ENCODE measurements around the gene FNDC10.
"Not testable (repeated sequence)": the region's sequence is repeated elsewhere in the genome, so short reads cannot be mapped to it uniquely, and the experiment has no call there.

Gene FNDC10

DNA sequence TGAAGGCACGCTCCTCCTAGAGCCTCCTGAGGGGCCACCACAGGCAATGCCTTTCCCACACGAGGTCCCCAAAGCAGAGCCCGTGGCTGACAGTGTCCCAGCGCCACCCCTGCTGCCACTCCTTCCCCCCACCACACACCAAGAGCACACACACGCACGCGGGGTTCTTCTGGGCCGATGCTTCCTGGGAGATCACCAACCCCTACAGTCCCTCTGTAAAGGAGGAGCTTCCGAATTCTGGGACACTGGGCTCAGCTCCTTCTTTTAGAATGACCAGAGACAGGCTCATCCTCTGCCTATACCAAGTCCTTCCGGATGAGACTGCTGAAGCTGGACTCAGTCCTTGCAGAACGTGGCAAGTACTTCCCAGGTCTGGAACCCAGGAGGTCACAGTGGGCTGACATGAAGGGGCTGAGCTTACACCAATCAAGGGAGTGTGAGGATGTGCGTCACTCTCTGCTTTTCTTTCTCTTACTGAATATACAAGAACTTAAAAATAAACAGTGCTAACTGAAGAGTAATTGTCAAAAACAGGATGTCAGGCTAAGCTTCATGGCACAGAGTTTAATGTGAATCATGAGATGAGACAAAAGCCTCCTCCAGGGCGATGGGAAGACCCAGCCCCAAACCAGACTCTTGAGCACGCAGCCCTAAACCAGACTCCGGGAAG is 38.0 kb downstream of the FNDC10 start:
- TF ChIP-seq, protein P1, sequence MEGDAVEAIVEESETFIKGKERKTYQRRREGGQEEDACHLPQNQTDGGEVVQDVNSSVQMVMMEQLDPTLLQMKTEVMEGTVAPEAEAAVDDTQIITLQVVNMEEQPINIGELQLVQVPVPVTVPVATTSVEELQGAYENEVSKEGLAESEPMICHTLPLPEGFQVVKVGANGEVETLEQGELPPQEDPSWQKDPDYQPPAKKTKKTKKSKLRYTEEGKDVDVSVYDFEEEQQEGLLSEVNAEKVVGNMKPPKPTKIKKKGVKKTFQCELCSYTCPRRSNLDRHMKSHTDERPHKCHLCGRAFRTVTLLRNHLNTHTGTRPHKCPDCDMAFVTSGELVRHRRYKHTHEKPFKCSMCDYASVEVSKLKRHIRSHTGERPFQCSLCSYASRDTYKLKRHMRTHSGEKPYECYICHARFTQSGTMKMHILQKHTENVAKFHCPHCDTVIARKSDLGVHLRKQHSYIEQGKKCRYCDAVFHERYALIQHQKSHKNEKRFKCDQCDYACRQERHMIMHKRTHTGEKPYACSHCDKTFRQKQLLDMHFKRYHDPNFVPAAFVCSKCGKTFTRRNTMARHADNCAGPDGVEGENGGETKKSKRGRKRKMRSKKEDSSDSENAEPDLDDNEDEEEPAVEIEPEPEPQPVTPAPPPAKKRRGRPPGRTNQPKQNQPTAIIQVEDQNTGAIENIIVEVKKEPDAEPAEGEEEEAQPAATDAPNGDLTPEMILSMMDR (IDR thresholded peaks at IDR 0.05; ENCODE audit: low read depth, low read length), result no peak
- H3K36me3 ChIP-seq, result peaks cover 65% of the 10 kb centered on the region

DNA sequence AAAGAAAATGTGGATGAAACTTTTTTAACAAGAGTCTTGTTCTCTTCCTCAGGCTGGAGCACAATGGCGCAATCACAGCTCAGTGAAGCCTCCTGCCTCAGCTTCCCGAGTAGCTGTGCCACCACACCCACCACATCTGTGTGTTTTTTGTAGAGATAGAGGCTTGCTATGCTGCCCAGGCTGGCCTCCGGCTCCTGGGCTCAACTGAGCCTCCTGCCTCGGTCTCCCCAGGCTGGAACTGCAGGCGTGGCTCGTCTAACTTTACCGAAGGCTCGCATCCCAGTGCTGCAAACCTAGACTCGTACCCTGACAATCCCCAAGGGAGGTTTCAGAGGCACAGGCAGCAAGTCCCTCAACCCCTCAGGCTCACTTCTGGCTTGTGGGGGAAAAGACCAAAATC is 39.8 kb downstream of the FNDC10 start:
- Histone ChIP-seq H3K27me3 (ENCODE audit: insufficient read depth, low read depth, severe bottlenecking) (no peaks in the 10 kb centered on the region), H3K9me3 (ENCODE audit: severe bottlenecking) (no peaks in the 10 kb centered on the region), H3K4me3 (ENCODE audit: low read depth, low read length) (no peak overlapping the region), H3K27ac (no peak overlapping the region), H3K36me3 (peaks cover 62% of the 10 kb centered on the region)
- TF ChIP-seq, protein P1 (IDR thresholded peaks at IDR 0.05; ENCODE audit: low read depth, low read length), result no peak
- no peak for DNase-seq

More for the DNA sequence above, 38.0 kb downstream of the FNDC10 start:
- Histone ChIP-seq H3K27ac (no peak overlapping the region), H3K27me3 (ENCODE audit: insufficient read depth, low read depth, severe bottlenecking) (no peaks in the 10 kb centered on the region), H3K9me3 (ENCODE audit: severe bottlenecking) (no peaks in the 10 kb centered on the region), H3K4me3 (ENCODE audit: low read depth, low read length) (no peak overlapping the region)
- no peak for DNase-seq

DNA sequence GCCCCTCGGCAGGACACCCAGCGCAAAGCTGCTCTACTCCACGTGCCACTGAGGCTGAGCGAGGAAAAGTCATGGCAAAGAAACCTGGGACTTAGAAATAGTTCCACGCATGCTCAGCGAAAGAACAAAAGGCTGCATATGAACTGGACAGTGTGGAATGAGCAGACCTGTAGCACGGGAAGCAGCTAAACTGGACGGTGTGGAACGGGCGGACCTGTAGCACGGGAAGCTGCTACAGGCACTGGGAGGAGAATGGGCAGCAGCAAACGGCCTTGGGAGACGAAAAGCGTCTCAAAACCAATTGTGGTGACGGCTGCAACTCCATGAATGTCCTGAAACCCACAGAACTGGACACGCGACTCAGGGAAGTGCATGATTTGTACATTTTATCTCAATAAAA is 40.9 kb downstream of the FNDC10 start:
- Histone ChIP-seq H3K4me3 (ENCODE audit: low read depth, low read length) (no peak overlapping the region), H3K36me3 (peaks cover 52% of the 10 kb centered on the region), H3K27ac (no peak overlapping the region), H3K27me3 (ENCODE audit: insufficient read depth, low read depth, severe bottlenecking) (no peaks in the 10 kb centered on the region), H3K9me3 (ENCODE audit: severe bottlenecking) (no peaks in the 10 kb centered on the region)
- DNase-seq, result no peak
- TF ChIP-seq, protein P1 (IDR thresholded peaks at IDR 0.05; ENCODE audit: low read depth, low read length), result no peak

DNA sequence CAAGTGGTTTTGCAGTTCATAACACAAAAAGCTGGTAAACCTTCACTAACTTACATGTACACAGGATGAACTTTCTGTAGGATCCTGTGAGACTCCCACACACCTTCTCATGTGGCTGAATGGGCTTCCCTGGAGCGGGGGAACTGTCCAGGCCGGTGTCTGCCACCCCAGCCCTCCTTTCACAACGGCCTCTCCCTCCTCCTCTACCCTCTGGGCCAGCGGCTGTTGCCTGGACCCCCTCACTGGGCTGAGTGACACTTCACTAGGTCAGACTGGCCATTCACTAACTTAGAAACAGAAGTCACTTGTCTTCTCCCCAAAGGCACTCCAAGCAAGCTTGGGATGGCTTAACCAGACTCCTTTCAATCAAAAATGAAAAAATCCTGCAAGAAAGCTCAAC is 41.3 kb downstream of the FNDC10 start:
- H3K4me3 ChIP-seq (ENCODE audit: low read depth, low read length), result no peak overlapping the region
- H3K36me3 ChIP-seq, result peaks cover 47% of the 10 kb centered on the region
- TF ChIP-seq, protein P1 (IDR thresholded peaks at IDR 0.05; ENCODE audit: low read depth, low read length), result no peak
- H3K9me3 ChIP-seq (ENCODE audit: severe bottlenecking), result no peaks in the 10 kb centered on the region
- no peak overlapping the region for H3K27ac ChIP-seq
- no peak for DNase-seq
- H3K27me3 ChIP-seq (ENCODE audit: insufficient read depth, low read depth, severe bottlenecking), result no peaks in the 10 kb centered on the region

GRCh38 chr1:1557688-1558087 is 42.2 kb downstream of the FNDC10 start:
- H3K27me3 ChIP-seq (ENCODE audit: insufficient read depth, low read depth, severe bottlenecking); H3K27ac ChIP-seq; H3K9me3 ChIP-seq (ENCODE audit: severe bottlenecking); H3K4me3 ChIP-seq (ENCODE audit: low read depth, low read length); DNase-seq: not testable (repeated sequence)
- H3K36me3 ChIP-seq, result peaks cover 38% of the 10 kb centered on the region

GRCh38 chr1:1556961-1557360 is 43.0 kb downstream of the FNDC10 start:
- not testable (repeated sequence) for H3K9me3 ChIP-seq (ENCODE audit: severe bottlenecking); H3K4me3 ChIP-seq (ENCODE audit: low read depth, low read length); DNase-seq; H3K27ac ChIP-seq; H3K27me3 ChIP-seq (ENCODE audit: insufficient read depth, low read depth, severe bottlenecking)
- peaks cover 32% of the 10 kb centered on the region for H3K36me3 ChIP-seq

GRCh38 chr1:1556505-1556904 is 43.4 kb downstream of the FNDC10 start:
- peaks cover 27% of the 10 kb centered on the region for H3K36me3 ChIP-seq
- no peak overlapping the region for H3K4me3 ChIP-seq (ENCODE audit: low read depth, low read length)
- H3K9me3 ChIP-seq (ENCODE audit: severe bottlenecking), result no peaks in the 10 kb centered on the region
- DNase-seq, result no peak
- TF ChIP-seq, protein P1 (IDR thresholded peaks at IDR 0.05; ENCODE audit: low read depth, low read length), result no peak
- no peak overlapping the region for H3K27ac ChIP-seq
- H3K27me3 ChIP-seq (ENCODE audit: insufficient read depth, low read depth, severe bottlenecking), result no peaks in the 10 kb centered on the region
